ENCODE results near the gene PLCL2. TPM values are rescaled to one million over a fixed set of nuclear protein-coding genes. Genes with fewer than 3 reads are reported as not detected.

PLCL2 gene
- total and polyA plus RNA-seq, 2 experiments from 2014 or later: 1.6 to 9.7 TPM

DNA sequence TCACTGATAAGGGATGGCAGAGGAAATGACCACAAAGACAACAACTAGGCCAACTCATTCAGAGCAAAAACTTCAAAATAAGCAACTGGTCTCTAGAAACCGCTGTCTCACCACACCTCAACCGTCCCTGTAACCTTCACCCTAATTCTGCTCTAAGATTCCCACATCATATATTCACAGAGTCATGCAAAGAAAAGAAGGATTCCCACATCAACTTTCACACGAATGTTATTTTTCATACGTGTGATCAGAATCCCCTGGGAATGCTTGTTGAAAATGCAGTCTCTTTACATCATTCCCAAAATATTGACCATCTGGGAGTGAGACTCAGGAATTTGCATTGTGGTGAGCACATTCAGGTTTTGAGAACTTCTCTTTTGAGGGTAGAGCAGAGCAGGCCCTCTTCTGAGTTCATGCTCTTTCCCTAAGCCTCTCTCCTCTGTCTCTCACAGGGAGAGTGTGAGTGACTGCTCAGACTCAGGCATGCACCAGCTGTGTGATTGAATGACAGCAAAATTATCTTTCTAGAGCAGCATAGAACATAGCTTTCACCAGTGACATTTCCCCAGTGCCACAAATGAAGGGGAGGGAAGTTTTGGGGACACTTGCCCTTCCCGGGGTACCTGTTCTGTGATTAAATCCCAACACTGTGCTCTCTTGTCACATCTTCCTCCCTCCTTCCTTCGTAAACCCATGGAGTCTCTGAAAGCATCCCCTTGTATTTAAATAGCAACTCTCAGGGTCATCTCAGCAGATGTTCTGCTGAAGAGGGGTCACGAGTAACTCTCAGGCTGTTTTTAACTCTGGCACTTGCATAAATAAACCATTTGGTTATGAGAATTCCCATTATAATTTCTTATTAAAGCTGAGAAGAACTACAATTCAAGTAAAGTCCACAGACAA is 170.9 kb downstream of the PLCL2 start (continued):
- TF ChIP-seq, protein P1, sequence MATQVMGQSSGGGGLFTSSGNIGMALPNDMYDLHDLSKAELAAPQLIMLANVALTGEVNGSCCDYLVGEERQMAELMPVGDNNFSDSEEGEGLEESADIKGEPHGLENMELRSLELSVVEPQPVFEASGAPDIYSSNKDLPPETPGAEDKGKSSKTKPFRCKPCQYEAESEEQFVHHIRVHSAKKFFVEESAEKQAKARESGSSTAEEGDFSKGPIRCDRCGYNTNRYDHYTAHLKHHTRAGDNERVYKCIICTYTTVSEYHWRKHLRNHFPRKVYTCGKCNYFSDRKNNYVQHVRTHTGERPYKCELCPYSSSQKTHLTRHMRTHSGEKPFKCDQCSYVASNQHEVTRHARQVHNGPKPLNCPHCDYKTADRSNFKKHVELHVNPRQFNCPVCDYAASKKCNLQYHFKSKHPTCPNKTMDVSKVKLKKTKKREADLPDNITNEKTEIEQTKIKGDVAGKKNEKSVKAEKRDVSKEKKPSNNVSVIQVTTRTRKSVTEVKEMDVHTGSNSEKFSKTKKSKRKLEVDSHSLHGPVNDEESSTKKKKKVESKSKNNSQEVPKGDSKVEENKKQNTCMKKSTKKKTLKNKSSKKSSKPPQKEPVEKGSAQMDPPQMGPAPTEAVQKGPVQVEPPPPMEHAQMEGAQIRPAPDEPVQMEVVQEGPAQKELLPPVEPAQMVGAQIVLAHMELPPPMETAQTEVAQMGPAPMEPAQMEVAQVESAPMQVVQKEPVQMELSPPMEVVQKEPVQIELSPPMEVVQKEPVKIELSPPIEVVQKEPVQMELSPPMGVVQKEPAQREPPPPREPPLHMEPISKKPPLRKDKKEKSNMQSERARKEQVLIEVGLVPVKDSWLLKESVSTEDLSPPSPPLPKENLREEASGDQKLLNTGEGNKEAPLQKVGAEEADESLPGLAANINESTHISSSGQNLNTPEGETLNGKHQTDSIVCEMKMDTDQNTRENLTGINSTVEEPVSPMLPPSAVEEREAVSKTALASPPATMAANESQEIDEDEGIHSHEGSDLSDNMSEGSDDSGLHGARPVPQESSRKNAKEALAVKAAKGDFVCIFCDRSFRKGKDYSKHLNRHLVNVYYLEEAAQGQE (IDR thresholded peaks at IDR 0.05; ENCODE audit: unreplicated experiment): no peak

DNA sequence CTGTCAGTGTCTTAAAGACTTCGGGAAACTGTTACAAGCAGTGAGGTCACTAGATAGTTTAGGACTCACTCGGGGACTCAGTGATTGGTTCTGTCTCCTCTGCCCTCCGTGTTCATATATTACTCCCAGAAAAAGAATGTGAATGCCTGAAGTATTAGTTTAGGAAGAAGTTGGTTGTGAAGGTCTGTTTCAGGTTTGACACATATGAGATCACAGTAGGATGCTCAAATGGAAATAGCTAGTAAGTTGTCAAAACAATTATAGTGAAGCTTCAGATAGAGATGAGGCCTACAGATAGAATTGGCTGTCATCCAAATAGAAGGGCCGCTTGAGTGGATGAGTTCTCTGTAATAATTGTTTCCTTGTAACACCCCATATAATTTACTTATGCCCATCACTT is 172.6 kb downstream of the PLCL2 start:
- Histone ChIP-seq H4K20me1 (replicated peaks; ENCODE audit: insufficient read depth) (no peaks in the 10 kb centered on the region), H3K4me2 (no peak overlapping the region), H3K4me1 (ENCODE audit: insufficient read depth) (peaks cover 7% of the 10 kb centered on the region), H3K27ac (ENCODE audit: low read depth) (no peak overlapping the region), H3K27me3 (ENCODE audit: insufficient read depth) (no peaks in the 10 kb centered on the region), H3F3A (replicated peaks; ENCODE audit: low read depth) (no peaks in the 10 kb centered on the region), H3K36me3 (ENCODE audit: insufficient read depth) (no peaks in the 10 kb centered on the region), H2AFZ (no peak overlapping the region), H3K9me2 (ENCODE audit: insufficient read depth) (no peaks in the 10 kb centered on the region; the same call in 1 of the 2 replicates), H3K79me2 (replicated peaks; ENCODE audit: insufficient read depth) (no peaks in the 10 kb centered on the region), H3K4me3 (no peak overlapping the region)
- Mint-ChIP-seq H3K27me3 (ENCODE audit: insufficient read depth, low read depth, poor library complexity) (peaks cover 3% of the 10 kb centered on the region), H3K4me3 (no peak overlapping the region), H3K36me3 (ENCODE audit: low read depth) (peaks cover 8% of the 10 kb centered on the region; the same call in 2 of the 3 replicates), H3K9me3 (peaks cover 2% of the 10 kb centered on the region; the same call in 1 of the 3 replicates), H3K4me1 (peaks cover 4% of the 10 kb centered on the region; the same call in 1 of the 3 replicates), H3K27ac (no peak overlapping the region)
- ATAC-seq (no peak), DNase-seq (ENCODE audit: low spot score) (no peak)
- TF ChIP-seq EZH2phosphoT487 (IDR thresholded peaks at IDR 0.05; ENCODE audit: unreplicated experiment) (no peak), ZNF114 (CRISPR knock-in tag; IDR thresholded peaks at IDR 0.05) (no peak), NANOG (IDR thresholded peaks at IDR 0.05; ENCODE audit: borderline replicate concordance) (no peak), POLR2AphosphoS5 (IDR thresholded peaks at IDR 0.05; ENCODE audit: low read depth) (no peak), EZH2 (IDR thresholded peaks at IDR 0.05; ENCODE audit: low read depth, unreplicated experiment) (no peak), ZNF331 (CRISPR knock-in tag; IDR thresholded peaks at IDR 0.05; ENCODE audit: low read depth) (no peak), JUNB (IDR thresholded peaks at IDR 0.05; ENCODE audit: unreplicated experiment) (no peak), CREB1 (CRISPR knock-in tag; IDR thresholded peaks at IDR 0.05; ENCODE audit: low read depth) (no peak), STAT1 (IDR thresholded peaks at IDR 0.05; ENCODE audit: unreplicated experiment) (no peak)
- TF ChIP-seq, protein P1 (IDR thresholded peaks at IDR 0.05; ENCODE audit: unreplicated experiment): no peak
- TF ChIP-seq, protein P2, sequence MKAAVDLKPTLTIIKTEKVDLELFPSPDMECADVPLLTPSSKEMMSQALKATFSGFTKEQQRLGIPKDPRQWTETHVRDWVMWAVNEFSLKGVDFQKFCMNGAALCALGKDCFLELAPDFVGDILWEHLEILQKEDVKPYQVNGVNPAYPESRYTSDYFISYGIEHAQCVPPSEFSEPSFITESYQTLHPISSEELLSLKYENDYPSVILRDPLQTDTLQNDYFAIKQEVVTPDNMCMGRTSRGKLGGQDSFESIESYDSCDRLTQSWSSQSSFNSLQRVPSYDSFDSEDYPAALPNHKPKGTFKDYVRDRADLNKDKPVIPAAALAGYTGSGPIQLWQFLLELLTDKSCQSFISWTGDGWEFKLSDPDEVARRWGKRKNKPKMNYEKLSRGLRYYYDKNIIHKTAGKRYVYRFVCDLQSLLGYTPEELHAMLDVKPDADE (IDR thresholded peaks at IDR 0.05): no peak
- TF ChIP-seq, protein P3, sequence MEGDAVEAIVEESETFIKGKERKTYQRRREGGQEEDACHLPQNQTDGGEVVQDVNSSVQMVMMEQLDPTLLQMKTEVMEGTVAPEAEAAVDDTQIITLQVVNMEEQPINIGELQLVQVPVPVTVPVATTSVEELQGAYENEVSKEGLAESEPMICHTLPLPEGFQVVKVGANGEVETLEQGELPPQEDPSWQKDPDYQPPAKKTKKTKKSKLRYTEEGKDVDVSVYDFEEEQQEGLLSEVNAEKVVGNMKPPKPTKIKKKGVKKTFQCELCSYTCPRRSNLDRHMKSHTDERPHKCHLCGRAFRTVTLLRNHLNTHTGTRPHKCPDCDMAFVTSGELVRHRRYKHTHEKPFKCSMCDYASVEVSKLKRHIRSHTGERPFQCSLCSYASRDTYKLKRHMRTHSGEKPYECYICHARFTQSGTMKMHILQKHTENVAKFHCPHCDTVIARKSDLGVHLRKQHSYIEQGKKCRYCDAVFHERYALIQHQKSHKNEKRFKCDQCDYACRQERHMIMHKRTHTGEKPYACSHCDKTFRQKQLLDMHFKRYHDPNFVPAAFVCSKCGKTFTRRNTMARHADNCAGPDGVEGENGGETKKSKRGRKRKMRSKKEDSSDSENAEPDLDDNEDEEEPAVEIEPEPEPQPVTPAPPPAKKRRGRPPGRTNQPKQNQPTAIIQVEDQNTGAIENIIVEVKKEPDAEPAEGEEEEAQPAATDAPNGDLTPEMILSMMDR (conservative IDR thresholded peaks at IDR 0.05; ENCODE audit: low read depth in 2 of 2): no peak

Data from GM23338 (cell line).